GM23338 (cell line): ENCODE measurements around the gene ATP2A3. TPM values are rescaled to one million over a fixed set of nuclear protein-coding genes. Genes with fewer than 3 reads are reported as not detected.

ENCODE experiments used
- ATAC-seq: fragments of 200-7000 bp; cut with Tn5 transposase; 3 replicates; pipeline ENCODE4 v1.9.1; 2020
- DNase-seq: peaks from one replicate; pipeline ENCODE4 v3.0.0-alpha.2; 2015; ENCODE audit warnings: low spot score
- H2AFZ ChIP-seq: fragments of 200-600 bp; sonication (generic); 2 replicates; pipeline ENCODE4 v1.8.0; 2016; ENCODE audit warnings: antibody characterized with exemption, mild to moderate bottlenecking, moderate library complexity
- H3F3A ChIP-seq: fragments of 200-600 bp; sonication (generic); replicated peaks from 2 replicates; pipeline ENCODE4 v1.8.0; 2017; ENCODE audit warnings: antibody characterized with exemption, mixed run types, low read depth
- H3K27ac ChIP-seq: fragments of 200-600 bp; sonication (generic); 2 replicates; pipeline ENCODE4 v1.6.1; 2016; ENCODE audit warnings: low read depth
- H3K27me3 ChIP-seq: fragments of 200-600 bp; sonication (generic); 2 replicates; pipeline ENCODE4 v1.8.0; 2016; ENCODE audit warnings: mild to moderate bottlenecking, mixed run types, moderate library complexity; ENCODE audit not compliant: insufficient read depth
- H3K36me3 ChIP-seq: fragments of 200-600 bp; sonication (generic); 2 replicates; pipeline ENCODE4 v1.8.0; 2016; ENCODE audit warnings: mild to moderate bottlenecking; ENCODE audit not compliant: insufficient read depth
- H3K4me1 ChIP-seq: fragments of 200-600 bp; sonication (generic); 2 replicates; pipeline ENCODE4 v1.8.0; 2016; ENCODE audit warnings: mild to moderate bottlenecking, moderate library complexity; ENCODE audit not compliant: insufficient read depth
- H3K4me2 ChIP-seq: fragments of 200-600 bp; sonication (generic); 2 replicates; pipeline ENCODE4 v1.7.1; 2017; ENCODE audit warnings: mixed run types
- H3K4me3 ChIP-seq: fragments of 200-600 bp; sonication (generic); 2 replicates; pipeline ENCODE4 v1.6.1; 2016; ENCODE audit warnings: mixed run types
- H3K79me2 ChIP-seq: fragments of 200-600 bp; sonication (generic); replicated peaks from 2 replicates; pipeline ENCODE4 v1.8.0; 2017; ENCODE audit warnings: mild to moderate bottlenecking; ENCODE audit not compliant: insufficient read depth
- H3K9me2 ChIP-seq: fragments of 200-600 bp; sonication (generic); 2 replicates; pipeline ENCODE4 v1.8.0; 2017; ENCODE audit not compliant: insufficient read depth
- H4K20me1 ChIP-seq: fragments of 200-600 bp; sonication (generic); replicated peaks from 2 replicates; pipeline ENCODE4 v1.8.0; 2017; ENCODE audit warnings: mild to moderate bottlenecking; ENCODE audit not compliant: insufficient read depth
- H3K27ac Mint-ChIP-seq: 2 replicates; pipeline ENCODE4 v1.8.0; 2020; ENCODE audit warnings: inconsistent platforms, mild to moderate bottlenecking, moderate library complexity, mixed read lengths
- H3K27me3 Mint-ChIP-seq: 3 replicates; pipeline ENCODE4 v1.8.0; 2022; ENCODE audit warnings: low read depth, mild to moderate bottlenecking, moderate library complexity, mixed read lengths, inconsistent platforms; ENCODE audit not compliant: insufficient read depth, poor library complexity
- H3K36me3 Mint-ChIP-seq: 3 replicates; pipeline ENCODE4 v1.8.0; 2021; ENCODE audit warnings: low read depth, mild to moderate bottlenecking, inconsistent platforms, moderate library complexity, mixed read lengths
- H3K4me1 Mint-ChIP-seq: 3 replicates; pipeline ENCODE4 v1.8.0; 2020; ENCODE audit warnings: mild to moderate bottlenecking, inconsistent platforms, mixed read lengths
- H3K4me3 Mint-ChIP-seq: 3 replicates; pipeline ENCODE4 v1.8.0; 2021; ENCODE audit warnings: moderate library complexity, mild to moderate bottlenecking, inconsistent platforms, mixed read lengths
- H3K9me3 Mint-ChIP-seq: 3 replicates; pipeline ENCODE4 v1.8.0; 2020; ENCODE audit warnings: moderate library complexity, mild to moderate bottlenecking, inconsistent platforms, mixed read lengths
- CREB1 ChIP-seq: fragments of 250-450 bp; sonication (Bioruptor Pico); IDR thresholded peaks from 2 replicates; pipeline ENCODE4 v1.5.0; 2020; ENCODE audit warnings: low read depth, mild to moderate bottlenecking, moderate library complexity
- EZH2 ChIP-seq: fragments of 200-600 bp; sonication (generic); IDR thresholded peaks from one replicate; pipeline ENCODE4 v1.8.0; 2017; ENCODE audit warnings: antibody characterized with exemption, mild to moderate bottlenecking, low read depth; ENCODE audit not compliant: unreplicated experiment
- EZH2phosphoT487 ChIP-seq: fragments of 200-600 bp; sonication (generic); IDR thresholded peaks from one replicate; pipeline ENCODE4 v1.8.1; 2018; ENCODE audit warnings: antibody characterized with exemption; ENCODE audit not compliant: unreplicated experiment
- JUNB ChIP-seq: IDR thresholded peaks from one replicate; pipeline ENCODE4 v1.6.1; 2016; ENCODE audit warnings: antibody characterized with exemption; ENCODE audit not compliant: unreplicated experiment
- POLR2AphosphoS5 ChIP-seq: IDR thresholded peaks from 2 replicates; pipeline ENCODE4 v1.6.1; 2016; ENCODE audit warnings: antibody characterized with exemption, low read depth
- STAT1 ChIP-seq: IDR thresholded peaks from one replicate; pipeline ENCODE4 v1.6.1; 2016; ENCODE audit warnings: antibody characterized with exemption; ENCODE audit not compliant: unreplicated experiment
- ZNF114 ChIP-seq: fragments of 250-450 bp; sonication (Bioruptor Pico); IDR thresholded peaks from 2 replicates; pipeline ENCODE4 v1.5.0; 2020; ENCODE audit warnings: mild to moderate bottlenecking, moderate library complexity
- ZNF331 ChIP-seq: fragments of 250-450 bp; sonication (Bioruptor Pico); IDR thresholded peaks from 2 replicates; pipeline ENCODE4 v1.5.0; 2020; ENCODE audit warnings: low read depth, mild to moderate bottlenecking, moderate library complexity
- polyA plus RNA-seq: library from polyadenylated mRNA; unstranded; fragments of >200 nt; fragmentation: Nextera tagmentation; extraction: Ambion mirVana; gene quantifications from 2 replicates; pipeline ENCODE4 v1.2.1, GENCODE V29; 2016
- total RNA-seq: library from RNA; depleted of rRNA; stranded (reverse); fragments of >200 nt; shearing (Covaris generic); gene quantifications from 2 replicates; pipeline ENCODE4 v1.2.3, GENCODE V29; 2014
- TF ChIP-seq, protein P1 (sequence below): IDR thresholded peaks from one replicate; pipeline ENCODE4 v1.6.1; 2018; ENCODE audit warnings: antibody characterized with exemption; ENCODE audit not compliant: unreplicated experiment
- TF ChIP-seq, protein P2 (sequence below): fragments of 250-450 bp; sonication (Bioruptor Pico); IDR thresholded peaks from 2 replicates; pipeline ENCODE4 v1.5.0; 2020; ENCODE audit warnings: mild to moderate bottlenecking, moderate library complexity
- TF ChIP-seq, protein P3 (sequence below), 2 experiments: fragments of 200-600 bp in 1 of 2; sonication (generic) in 1 of 2; conservative IDR thresholded peaks; 2 replicates each; pipeline versions ENCODE4 v1.5.1 to v1.6.1; 2016 to 2017; ENCODE audit warnings: antibody characterized with exemption in 2 of 2, low read depth in 2 of 2, mild to moderate bottlenecking in 2 of 2, moderate library complexity in 1 of 2
- TF ChIP-seq, protein P4 (sequence below): IDR thresholded peaks from 2 replicates; pipeline ENCODE4 v1.6.1; 2016; ENCODE audit warnings: antibody characterized with exemption

The ATP2A3 gene
- total and polyA plus RNA-seq, 2 experiments from 2014 or later = 9.6 to 35.2 TPM

DNA sequence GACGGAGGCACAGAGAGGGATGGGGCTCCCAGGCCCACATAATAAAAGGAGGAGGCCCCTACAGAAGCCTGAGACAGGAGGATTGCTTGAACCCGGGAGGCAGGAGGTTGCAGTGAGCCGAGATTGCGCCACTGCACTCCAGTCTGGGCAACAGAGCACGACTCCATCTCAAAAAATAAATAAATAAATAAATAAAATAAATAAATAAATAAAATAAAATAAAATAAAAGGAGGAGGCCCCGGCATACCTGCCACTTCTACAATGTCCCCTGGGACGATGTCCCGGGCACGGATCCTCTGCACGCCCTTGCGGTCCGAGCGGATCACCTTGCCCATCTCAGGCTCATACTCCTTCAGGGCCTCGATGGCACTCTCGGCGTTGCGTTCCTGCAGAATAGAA, 13.2 kb downstream of the ATP2A3 start (continued):
- TF ChIP-seq, protein P1, sequence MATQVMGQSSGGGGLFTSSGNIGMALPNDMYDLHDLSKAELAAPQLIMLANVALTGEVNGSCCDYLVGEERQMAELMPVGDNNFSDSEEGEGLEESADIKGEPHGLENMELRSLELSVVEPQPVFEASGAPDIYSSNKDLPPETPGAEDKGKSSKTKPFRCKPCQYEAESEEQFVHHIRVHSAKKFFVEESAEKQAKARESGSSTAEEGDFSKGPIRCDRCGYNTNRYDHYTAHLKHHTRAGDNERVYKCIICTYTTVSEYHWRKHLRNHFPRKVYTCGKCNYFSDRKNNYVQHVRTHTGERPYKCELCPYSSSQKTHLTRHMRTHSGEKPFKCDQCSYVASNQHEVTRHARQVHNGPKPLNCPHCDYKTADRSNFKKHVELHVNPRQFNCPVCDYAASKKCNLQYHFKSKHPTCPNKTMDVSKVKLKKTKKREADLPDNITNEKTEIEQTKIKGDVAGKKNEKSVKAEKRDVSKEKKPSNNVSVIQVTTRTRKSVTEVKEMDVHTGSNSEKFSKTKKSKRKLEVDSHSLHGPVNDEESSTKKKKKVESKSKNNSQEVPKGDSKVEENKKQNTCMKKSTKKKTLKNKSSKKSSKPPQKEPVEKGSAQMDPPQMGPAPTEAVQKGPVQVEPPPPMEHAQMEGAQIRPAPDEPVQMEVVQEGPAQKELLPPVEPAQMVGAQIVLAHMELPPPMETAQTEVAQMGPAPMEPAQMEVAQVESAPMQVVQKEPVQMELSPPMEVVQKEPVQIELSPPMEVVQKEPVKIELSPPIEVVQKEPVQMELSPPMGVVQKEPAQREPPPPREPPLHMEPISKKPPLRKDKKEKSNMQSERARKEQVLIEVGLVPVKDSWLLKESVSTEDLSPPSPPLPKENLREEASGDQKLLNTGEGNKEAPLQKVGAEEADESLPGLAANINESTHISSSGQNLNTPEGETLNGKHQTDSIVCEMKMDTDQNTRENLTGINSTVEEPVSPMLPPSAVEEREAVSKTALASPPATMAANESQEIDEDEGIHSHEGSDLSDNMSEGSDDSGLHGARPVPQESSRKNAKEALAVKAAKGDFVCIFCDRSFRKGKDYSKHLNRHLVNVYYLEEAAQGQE = no peak
- no peak for TF ChIP-seq JUNB
- TF ChIP-seq POLR2AphosphoS5 = no peak
- no peak for TF ChIP-seq EZH2phosphoT487
- TF ChIP-seq CREB1 = no peak
- TF ChIP-seq EZH2 = no peak

DNA sequence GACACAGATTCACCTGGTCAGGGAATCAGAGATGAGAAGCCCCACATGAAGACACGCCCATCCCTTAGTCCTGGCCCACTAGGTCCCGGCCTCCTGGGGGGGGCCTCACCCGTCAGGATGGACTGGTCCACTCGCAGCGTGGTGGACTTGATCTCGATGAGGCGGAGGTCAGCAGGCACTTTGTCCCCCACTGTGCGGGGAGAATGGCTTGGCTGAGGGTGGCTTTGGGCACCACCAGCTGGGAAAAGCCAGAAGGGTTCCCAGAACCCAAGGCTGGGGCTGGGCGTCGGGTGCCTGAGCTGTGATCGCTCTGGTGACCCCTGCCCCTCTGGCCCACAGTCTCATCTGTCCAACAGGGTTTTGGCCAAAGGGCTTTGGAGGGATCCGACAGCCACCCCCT, 13.7 kb downstream of the ATP2A3 start:
- H3K27ac ChIP-seq = no peak overlapping the region
- TF ChIP-seq EZH2 (no peak), POLR2AphosphoS5 (no peak), ZNF114 (CRISPR knock-in tag) (no peak), ZNF331 (CRISPR knock-in tag) (no peak), STAT1 (no peak), JUNB (no peak)
- TF ChIP-seq, protein P2, sequence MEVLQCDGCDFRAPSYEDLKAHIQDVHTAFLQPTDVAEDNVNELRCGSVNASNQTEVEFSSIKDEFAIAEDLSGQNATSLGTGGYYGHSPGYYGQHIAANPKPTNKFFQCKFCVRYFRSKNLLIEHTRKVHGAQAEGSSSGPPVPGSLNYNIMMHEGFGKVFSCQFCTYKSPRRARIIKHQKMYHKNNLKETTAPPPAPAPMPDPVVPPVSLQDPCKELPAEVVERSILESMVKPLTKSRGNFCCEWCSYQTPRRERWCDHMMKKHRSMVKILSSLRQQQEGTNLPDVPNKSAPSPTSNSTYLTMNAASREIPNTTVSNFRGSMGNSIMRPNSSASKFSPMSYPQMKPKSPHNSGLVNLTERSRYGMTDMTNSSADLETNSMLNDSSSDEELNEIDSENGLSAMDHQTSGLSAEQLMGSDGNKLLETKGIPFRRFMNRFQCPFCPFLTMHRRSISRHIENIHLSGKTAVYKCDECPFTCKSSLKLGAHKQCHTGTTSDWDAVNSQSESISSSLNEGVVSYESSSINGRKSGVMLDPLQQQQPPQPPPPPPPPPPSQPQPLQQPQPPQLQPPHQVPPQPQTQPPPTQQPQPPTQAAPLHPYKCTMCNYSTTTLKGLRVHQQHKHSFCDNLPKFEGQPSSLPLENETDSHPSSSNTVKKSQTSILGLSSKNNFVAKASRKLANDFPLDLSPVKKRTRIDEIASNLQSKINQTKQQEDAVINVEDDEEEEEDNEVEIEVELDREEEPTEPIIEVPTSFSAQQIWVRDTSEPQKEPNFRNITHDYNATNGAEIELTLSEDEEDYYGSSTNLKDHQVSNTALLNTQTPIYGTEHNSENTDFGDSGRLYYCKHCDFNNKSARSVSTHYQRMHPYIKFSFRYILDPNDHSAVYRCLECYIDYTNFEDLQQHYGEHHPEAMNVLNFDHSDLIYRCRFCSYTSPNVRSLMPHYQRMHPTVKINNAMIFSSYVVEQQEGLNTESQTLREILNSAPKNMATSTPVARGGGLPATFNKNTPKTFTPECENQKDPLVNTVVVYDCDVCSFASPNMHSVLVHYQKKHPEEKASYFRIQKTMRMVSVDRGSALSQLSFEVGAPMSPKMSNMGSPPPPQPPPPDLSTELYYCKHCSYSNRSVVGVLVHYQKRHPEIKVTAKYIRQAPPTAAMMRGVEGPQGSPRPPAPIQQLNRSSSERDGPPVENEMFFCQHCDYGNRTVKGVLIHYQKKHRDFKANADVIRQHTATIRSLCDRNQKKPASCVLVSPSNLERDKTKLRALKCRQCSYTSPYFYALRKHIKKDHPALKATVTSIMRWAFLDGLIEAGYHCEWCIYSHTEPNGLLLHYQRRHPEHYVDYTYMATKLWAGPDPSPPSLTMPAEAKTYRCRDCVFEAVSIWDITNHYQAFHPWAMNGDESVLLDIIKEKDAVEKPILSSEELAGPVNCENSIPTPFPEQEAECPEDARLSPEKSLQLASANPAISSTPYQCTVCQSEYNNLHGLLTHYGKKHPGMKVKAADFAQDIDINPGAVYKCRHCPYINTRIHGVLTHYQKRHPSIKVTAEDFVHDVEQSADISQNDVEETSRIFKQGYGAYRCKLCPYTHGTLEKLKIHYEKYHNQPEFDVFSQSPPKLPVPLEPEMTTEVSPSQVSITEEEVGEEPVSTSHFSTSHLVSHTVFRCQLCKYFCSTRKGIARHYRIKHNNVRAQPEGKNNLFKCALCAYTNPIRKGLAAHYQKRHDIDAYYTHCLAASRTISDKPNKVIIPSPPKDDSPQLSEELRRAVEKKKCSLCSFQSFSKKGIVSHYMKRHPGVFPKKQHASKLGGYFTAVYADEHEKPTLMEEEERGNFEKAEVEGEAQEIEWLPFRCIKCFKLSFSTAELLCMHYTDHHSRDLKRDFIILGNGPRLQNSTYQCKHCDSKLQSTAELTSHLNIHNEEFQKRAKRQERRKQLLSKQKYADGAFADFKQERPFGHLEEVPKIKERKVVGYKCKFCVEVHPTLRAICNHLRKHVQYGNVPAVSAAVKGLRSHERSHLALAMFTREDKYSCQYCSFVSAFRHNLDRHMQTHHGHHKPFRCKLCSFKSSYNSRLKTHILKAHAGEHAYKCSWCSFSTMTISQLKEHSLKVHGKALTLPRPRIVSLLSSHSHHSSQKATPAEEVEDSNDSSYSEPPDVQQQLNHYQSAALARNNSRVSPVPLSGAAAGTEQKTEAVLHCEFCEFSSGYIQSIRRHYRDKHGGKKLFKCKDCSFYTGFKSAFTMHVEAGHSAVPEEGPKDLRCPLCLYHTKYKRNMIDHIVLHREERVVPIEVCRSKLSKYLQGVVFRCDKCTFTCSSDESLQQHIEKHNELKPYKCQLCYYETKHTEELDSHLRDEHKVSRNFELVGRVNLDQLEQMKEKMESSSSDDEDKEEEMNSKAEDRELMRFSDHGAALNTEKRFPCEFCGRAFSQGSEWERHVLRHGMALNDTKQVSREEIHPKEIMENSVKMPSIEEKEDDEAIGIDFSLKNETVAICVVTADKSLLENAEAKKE (CRISPR knock-in tag) = no peak
- TF ChIP-seq, protein P3, sequence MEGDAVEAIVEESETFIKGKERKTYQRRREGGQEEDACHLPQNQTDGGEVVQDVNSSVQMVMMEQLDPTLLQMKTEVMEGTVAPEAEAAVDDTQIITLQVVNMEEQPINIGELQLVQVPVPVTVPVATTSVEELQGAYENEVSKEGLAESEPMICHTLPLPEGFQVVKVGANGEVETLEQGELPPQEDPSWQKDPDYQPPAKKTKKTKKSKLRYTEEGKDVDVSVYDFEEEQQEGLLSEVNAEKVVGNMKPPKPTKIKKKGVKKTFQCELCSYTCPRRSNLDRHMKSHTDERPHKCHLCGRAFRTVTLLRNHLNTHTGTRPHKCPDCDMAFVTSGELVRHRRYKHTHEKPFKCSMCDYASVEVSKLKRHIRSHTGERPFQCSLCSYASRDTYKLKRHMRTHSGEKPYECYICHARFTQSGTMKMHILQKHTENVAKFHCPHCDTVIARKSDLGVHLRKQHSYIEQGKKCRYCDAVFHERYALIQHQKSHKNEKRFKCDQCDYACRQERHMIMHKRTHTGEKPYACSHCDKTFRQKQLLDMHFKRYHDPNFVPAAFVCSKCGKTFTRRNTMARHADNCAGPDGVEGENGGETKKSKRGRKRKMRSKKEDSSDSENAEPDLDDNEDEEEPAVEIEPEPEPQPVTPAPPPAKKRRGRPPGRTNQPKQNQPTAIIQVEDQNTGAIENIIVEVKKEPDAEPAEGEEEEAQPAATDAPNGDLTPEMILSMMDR (conservative IDR thresholded peaks at IDR 0.05; ENCODE audit: low read depth in 2 of 2) = no peak
- TF ChIP-seq, protein P4, sequence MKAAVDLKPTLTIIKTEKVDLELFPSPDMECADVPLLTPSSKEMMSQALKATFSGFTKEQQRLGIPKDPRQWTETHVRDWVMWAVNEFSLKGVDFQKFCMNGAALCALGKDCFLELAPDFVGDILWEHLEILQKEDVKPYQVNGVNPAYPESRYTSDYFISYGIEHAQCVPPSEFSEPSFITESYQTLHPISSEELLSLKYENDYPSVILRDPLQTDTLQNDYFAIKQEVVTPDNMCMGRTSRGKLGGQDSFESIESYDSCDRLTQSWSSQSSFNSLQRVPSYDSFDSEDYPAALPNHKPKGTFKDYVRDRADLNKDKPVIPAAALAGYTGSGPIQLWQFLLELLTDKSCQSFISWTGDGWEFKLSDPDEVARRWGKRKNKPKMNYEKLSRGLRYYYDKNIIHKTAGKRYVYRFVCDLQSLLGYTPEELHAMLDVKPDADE = no peak
- peaks cover 5% of the 10 kb centered on the region for H3K4me1 ChIP-seq

More for the DNA sequence above, 13.7 kb downstream of the ATP2A3 start:
- Mint-ChIP-seq H3K4me3 (no peak overlapping the region), H3K27me3 (peaks cover 9% of the 10 kb centered on the region), H3K36me3 (no peaks in the 10 kb centered on the region; the same call in 2 of the 3 replicates), H3K27ac (no peak overlapping the region), H3K4me1 (peaks cover 11% of the 10 kb centered on the region; the same call in 2 of the 3 replicates), H3K9me3 (no peaks in the 10 kb centered on the region)
- Histone ChIP-seq H3K4me2 (no peak overlapping the region), H2AFZ (no peak overlapping the region), H3K36me3 (no peaks in the 10 kb centered on the region), H3K79me2 (no peaks in the 10 kb centered on the region), H3F3A (0 out of 2 replicates have a peak, but pooled peaks cover 2% of the 10 kb centered on the region), H4K20me1 (no peaks in the 10 kb centered on the region), H3K9me2 (no peaks in the 10 kb centered on the region), H3K27me3 (no peaks in the 10 kb centered on the region), H3K4me3 (no peak overlapping the region)
- DNase-seq = no peak
- no peak for ATAC-seq
